GM23248 (cell line): ENCODE data around the gene SPSB3.

Source experiments
- EZH2 ChIP-seq: fragments of 200-600 bp; sonication (generic); IDR thresholded peaks from 2 replicates; pipeline ENCODE4 v1.6.1; 2018; ENCODE audit warnings: antibody characterized with exemption, mild to moderate bottlenecking; ENCODE audit not compliant: insufficient read depth, poor library complexity, severe bottlenecking
- EZH2phosphoT487 ChIP-seq: fragments of 200-600 bp; sonication (generic); IDR thresholded peaks from 2 replicates; pipeline ENCODE4 v1.6.1; 2018; ENCODE audit warnings: antibody characterized with exemption, moderate library complexity, mild to moderate bottlenecking, low read depth; ENCODE audit not compliant: insufficient read depth

- TF ChIP-seq EZH2 (no peak), EZH2phosphoT487 (no peak)
Observed at GRCh38 chr16:1775846-1776671, 6.3 kb downstream of the SPSB3 start.
